Upper lobe of left lung (tissue), 4 donors: ENCODE measurements around the gene FAM227B.

Experiments used
- CTCF ChIP-seq, 6 experiments: fragments of 450-650 bp in 4 of 6; fragments of 200-600 bp in 2 of 6; sonication (generic) in 2 of 6; IDR thresholded peaks; one replicate each; pipeline ENCODE4 v1.5.1; 2016 to 2019; ENCODE audit warnings: antibody characterized with exemption in 6 of 6
- EP300 ChIP-seq, 4 donors: sonication (generic); formaldehyde crosslinking; IDR thresholded peaks; one replicate each; pipeline ENCODE4 v1.5.1; 2017; ENCODE audit warnings: antibody characterized with exemption in 4 of 4, control low read depth in 2 of 4
- POLR2A ChIP-seq, 4 donors: fragments of 450-650 bp; IDR thresholded peaks; one replicate each; pipeline ENCODE4 v1.5.1; 2016 to 2017; ENCODE audit warnings: antibody characterized with exemption in 4 of 4, mild to moderate bottlenecking in 2 of 4

- TF ChIP-seq EP300 (IDR thresholded peaks at IDR 0.05) (no peak), POLR2A (IDR thresholded peaks at IDR 0.05) (no peak), CTCF (IDR thresholded peaks at IDR 0.05) (no peak)
These were observed 324.4 kb downstream of the FAM227B start for GRCh38 chr15:49296258-49296657.
